Activated naive CD4-positive, alpha-beta T cell treated with anti-CD3 and anti-CD28 coated beads, Interleukin-2, amount 10 ng/mL, durations not matched to agents 7 days and 5 days (primary cell): ENCODE measurements around the gene TRIM16.
"Not testable (repeated sequence)": the region's sequence is repeated elsewhere in the genome, so short reads cannot be mapped to it uniquely, and the experiment has no call there.

Experiments
- CTCF ChIA-PET: fragments of 350-600 bp; sonication (Branson Sonifier 250); formaldehyde crosslinking; loops from one replicate; lab custom pipeline; 2021; ENCODE audit warnings: antibody characterized with exemption; lab: Charles Lee
- DNase-seq: peaks from one replicate; pipeline ENCODE4 v3.0.0-alpha.2; 2020
- H3K27ac Mint-ChIP-seq: one replicate; pipeline ENCODE4 v1.8.0; 2021; ENCODE audit warnings: mild to moderate bottlenecking, moderate library complexity, mixed read lengths
- H3K27me3 Mint-ChIP-seq: one replicate; pipeline ENCODE4 v1.8.0; 2021; ENCODE audit warnings: mild to moderate bottlenecking, mixed read lengths
- H3K36me3 Mint-ChIP-seq: one replicate; pipeline ENCODE4 v1.8.0; 2021; ENCODE audit warnings: mixed read lengths
- H3K4me1 Mint-ChIP-seq: one replicate; pipeline ENCODE4 v1.8.0; 2021; ENCODE audit warnings: mixed read lengths
- H3K4me3 Mint-ChIP-seq: one replicate; pipeline ENCODE4 v1.8.0; 2021; ENCODE audit warnings: mild to moderate bottlenecking, moderate library complexity, mixed read lengths
- H3K9me3 Mint-ChIP-seq: one replicate; pipeline ENCODE4 v1.8.0; 2021; ENCODE audit warnings: mixed read lengths

Gene TRIM16

GRCh38 chr17:15616828-15617227, 67.3 kb downstream of the TRIM16 start:
- H3K4me3 Mint-ChIP-seq, H3K27me3 Mint-ChIP-seq, H3K9me3 Mint-ChIP-seq, H3K4me1 Mint-ChIP-seq, CTCF ChIA-PET, H3K36me3 Mint-ChIP-seq, H3K27ac Mint-ChIP-seq, DNase-seq: not testable (repeated sequence)

GRCh38 chr17:15615850-15616249, 68.3 kb downstream of the TRIM16 start:
- H3K9me3 Mint-ChIP-seq, H3K27ac Mint-ChIP-seq, H3K36me3 Mint-ChIP-seq, H3K4me3 Mint-ChIP-seq, CTCF ChIA-PET, H3K4me1 Mint-ChIP-seq, H3K27me3 Mint-ChIP-seq, DNase-seq: not testable (repeated sequence)

GRCh38 chr17:15613111-15613510, 71.0 kb downstream of the TRIM16 start:
- not testable (repeated sequence) for H3K9me3 Mint-ChIP-seq

GRCh38 chr17:15592960-15593359, 91.2 kb downstream of the TRIM16 start:
- CTCF ChIA-PET, H3K36me3 Mint-ChIP-seq, H3K27ac Mint-ChIP-seq, H3K27me3 Mint-ChIP-seq, DNase-seq, H3K9me3 Mint-ChIP-seq, H3K4me3 Mint-ChIP-seq: not testable (repeated sequence)
- H3K4me1 Mint-ChIP-seq = peaks cover 36% of the 10 kb centered on the region

More at GRCh38 chr17:15613111-15613510, 71.0 kb downstream of the TRIM16 start:
- H3K27ac Mint-ChIP-seq, H3K36me3 Mint-ChIP-seq, H3K4me1 Mint-ChIP-seq, CTCF ChIA-PET, DNase-seq, H3K27me3 Mint-ChIP-seq, H3K4me3 Mint-ChIP-seq: not testable (repeated sequence)

- peaks cover 40% of the 10 kb centered on the region for H3K4me1 Mint-ChIP-seq
- H3K4me3 Mint-ChIP-seq, H3K27me3 Mint-ChIP-seq, H3K9me3 Mint-ChIP-seq, H3K36me3 Mint-ChIP-seq, CTCF ChIA-PET, DNase-seq, H3K27ac Mint-ChIP-seq: not testable (repeated sequence)
These were observed 92.1 kb downstream of the TRIM16 start for GRCh38 chr17:15591986-15592385.

- Mint-ChIP-seq H3K27ac (peak overlapping the region; percentile 84), H3K4me3 (peak overlapping the region; percentile 32), H3K4me1 (peaks cover 47% of the 10 kb centered on the region)
- CTCF ChIA-PET, H3K36me3 Mint-ChIP-seq, H3K9me3 Mint-ChIP-seq, DNase-seq, H3K27me3 Mint-ChIP-seq: not testable (repeated sequence)
These were observed 93.3 kb downstream of the TRIM16 start for GRCh38 chr17:15590844-15591243.

- H3K27me3 Mint-ChIP-seq, H3K9me3 Mint-ChIP-seq, CTCF ChIA-PET, H3K36me3 Mint-ChIP-seq: not testable (repeated sequence)
- Mint-ChIP-seq H3K27ac (peak overlapping the region; percentile 84), H3K4me1 (peaks cover 47% of the 10 kb centered on the region), H3K4me3 (peak overlapping the region; percentile 46)
- peak; percentile 54 for DNase-seq
These were observed 94.3 kb downstream of the TRIM16 start for GRCh38 chr17:15589544-15590536.

- H3K36me3 Mint-ChIP-seq, CTCF ChIA-PET, H3K4me3 Mint-ChIP-seq, DNase-seq, H3K9me3 Mint-ChIP-seq, H3K27ac Mint-ChIP-seq, H3K27me3 Mint-ChIP-seq: not testable (repeated sequence)
- peaks cover 43% of the 10 kb centered on the region for H3K4me1 Mint-ChIP-seq
These were observed 96.1 kb downstream of the TRIM16 start for GRCh38 chr17:15588017-15588416.

- H3K4me3 Mint-ChIP-seq, H3K27ac Mint-ChIP-seq, CTCF ChIA-PET, H3K36me3 Mint-ChIP-seq, DNase-seq, H3K9me3 Mint-ChIP-seq: not testable (repeated sequence)
- peaks cover 15% of the 10 kb centered on the region for H3K4me1 Mint-ChIP-seq
- H3K27me3 Mint-ChIP-seq = peaks cover 13% of the 10 kb centered on the region
These were observed 100.8 kb downstream of the TRIM16 start for GRCh38 chr17:15583313-15583712.

GRCh38 chr17:15581462-15581861, 102.6 kb downstream of the TRIM16 start:
- H3K9me3 Mint-ChIP-seq, CTCF ChIA-PET, H3K36me3 Mint-ChIP-seq, H3K27ac Mint-ChIP-seq, H3K4me3 Mint-ChIP-seq, H3K4me1 Mint-ChIP-seq, DNase-seq: not testable (repeated sequence)
- peaks cover 19% of the 10 kb centered on the region for H3K27me3 Mint-ChIP-seq
